Prostate gland (tissue), 2 donors: ENCODE results near the gene LPXN.

Source experiments
- POLR2AphosphoS5 ChIP-seq: sonication (generic); formaldehyde crosslinking; IDR thresholded peaks from one replicate; pipeline ENCODE4 v1.6.1; 2017; ENCODE audit warnings: antibody characterized with exemption
- TF ChIP-seq, protein P1 (sequence below), 4 experiments: fragments of 200-600 bp in 2 of 4; fragments of 450-650 bp in 2 of 4; sonication (generic) in 2 of 4; IDR thresholded peaks; 1 replicate in 3 of 4; 2 replicates in 1 of 4; pipeline ENCODE4 v1.5.1; 2016 to 2019; ENCODE audit warnings: antibody characterized with exemption in 4 of 4, mild to moderate bottlenecking in 2 of 4, moderate library complexity in 2 of 4

GRCh38 chr11:58586998-58587397, 11.3 kb upstream of the LPXN start:
- TF ChIP-seq POLR2AphosphoS5, result no peak
- TF ChIP-seq, protein P1, sequence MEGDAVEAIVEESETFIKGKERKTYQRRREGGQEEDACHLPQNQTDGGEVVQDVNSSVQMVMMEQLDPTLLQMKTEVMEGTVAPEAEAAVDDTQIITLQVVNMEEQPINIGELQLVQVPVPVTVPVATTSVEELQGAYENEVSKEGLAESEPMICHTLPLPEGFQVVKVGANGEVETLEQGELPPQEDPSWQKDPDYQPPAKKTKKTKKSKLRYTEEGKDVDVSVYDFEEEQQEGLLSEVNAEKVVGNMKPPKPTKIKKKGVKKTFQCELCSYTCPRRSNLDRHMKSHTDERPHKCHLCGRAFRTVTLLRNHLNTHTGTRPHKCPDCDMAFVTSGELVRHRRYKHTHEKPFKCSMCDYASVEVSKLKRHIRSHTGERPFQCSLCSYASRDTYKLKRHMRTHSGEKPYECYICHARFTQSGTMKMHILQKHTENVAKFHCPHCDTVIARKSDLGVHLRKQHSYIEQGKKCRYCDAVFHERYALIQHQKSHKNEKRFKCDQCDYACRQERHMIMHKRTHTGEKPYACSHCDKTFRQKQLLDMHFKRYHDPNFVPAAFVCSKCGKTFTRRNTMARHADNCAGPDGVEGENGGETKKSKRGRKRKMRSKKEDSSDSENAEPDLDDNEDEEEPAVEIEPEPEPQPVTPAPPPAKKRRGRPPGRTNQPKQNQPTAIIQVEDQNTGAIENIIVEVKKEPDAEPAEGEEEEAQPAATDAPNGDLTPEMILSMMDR (IDR thresholded peaks at IDR 0.05), result no peak
